Left cardiac atrium (tissue), 4 donors: ENCODE results near the gene DPP10. TPM values are rescaled to one million over a fixed set of nuclear protein-coding genes. Genes with fewer than 3 reads are reported as not detected.

Experiments used
- ATAC-seq, 2 donors: fragments of 200-7000 bp; cut with Tn5 transposase; one replicate each; pipeline ENCODE4 v1.9.1; 2020; ENCODE audit warnings: mild to moderate bottlenecking in 2 of 2, moderate library complexity in 2 of 2
- DNase-seq: peaks from one replicate; pipeline ENCODE4 v3.0.0-alpha.2; 2020
- intact Hi-C, 2 donors: fragments of 100-400 bp; cut with DNase I; formaldehyde crosslinking; loops; one replicate each; pipeline versions ENCODE4 v1.14.1 to v1.15.1; 2022 to 2023
- total RNA-seq, 2 donors: library from RNA; stranded (reverse); fragmentation: NEBNext Ultra II Directional; extraction: Animal tissue kit (Norgen Biotek cat#: 25700); gene quantifications; one replicate each; pipeline ENCODE4 v1.2.1, GENCODE V29; 2021
- donor health status: DM: no; HTN: yes; CAD: no.
- donor health status: DM: no; HTN: yes; CAD: no; lungs with severe emphysema.
- donor health status: DM: yes; HTN: yes; CAD: no.
- donor health status: Dilated cardiomyopathy.

The DPP10 gene
- total RNA-seq, 2 donors from 2014 or later: 0.38 to 0.50 TPM

DNA sequence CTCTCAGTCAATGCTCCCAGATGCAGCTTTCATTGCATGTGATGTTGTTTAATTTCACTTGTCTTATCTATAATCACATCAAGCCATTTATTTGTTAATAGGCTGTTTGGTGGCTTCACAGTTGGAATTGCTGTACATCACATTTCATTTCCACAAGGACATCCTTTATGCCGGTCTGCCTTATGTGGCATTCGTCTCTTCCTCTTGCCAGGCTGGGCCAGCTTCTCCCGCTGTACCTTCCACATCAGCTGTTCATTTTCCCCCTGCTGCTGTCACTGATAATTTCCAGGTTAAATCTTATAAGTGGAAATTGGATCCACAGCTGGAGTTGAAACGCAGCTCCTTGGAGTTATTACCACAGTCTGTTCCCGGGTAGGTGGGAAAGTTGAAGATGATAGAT lies 110.6 kb downstream of the DPP10 start:
- ATAC-seq (no peak), DNase-seq (no peak)
- intact Hi-C loops: loop anchor here in 1 of 2 donors (5.0 kb wide), 1 partner anchor 576 kb away; no protein-coding TSS in a partner anchor

DNA sequence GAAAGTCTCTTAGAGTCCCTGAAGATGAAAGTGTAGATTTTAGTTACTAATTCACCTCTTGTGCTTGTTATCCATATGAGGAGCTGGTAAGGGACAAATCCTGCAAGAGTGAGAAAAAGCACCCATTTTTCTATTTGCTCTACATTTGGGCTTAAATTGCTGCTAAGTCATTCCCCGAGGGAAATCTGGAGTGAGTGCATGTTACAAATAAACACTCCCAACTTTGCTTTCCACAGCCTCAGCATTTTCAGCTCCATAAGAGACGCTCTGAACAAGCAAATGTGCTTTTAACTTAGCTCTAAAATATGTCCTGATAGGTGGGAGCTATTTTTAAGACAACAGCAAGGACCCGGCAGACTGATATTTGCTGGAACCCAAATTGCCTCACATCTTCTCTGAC lies 126.7 kb downstream of the DPP10 start:
- intact Hi-C loops: no loop called here
- DNase-seq (no peak), ATAC-seq (no peak)

DNA sequence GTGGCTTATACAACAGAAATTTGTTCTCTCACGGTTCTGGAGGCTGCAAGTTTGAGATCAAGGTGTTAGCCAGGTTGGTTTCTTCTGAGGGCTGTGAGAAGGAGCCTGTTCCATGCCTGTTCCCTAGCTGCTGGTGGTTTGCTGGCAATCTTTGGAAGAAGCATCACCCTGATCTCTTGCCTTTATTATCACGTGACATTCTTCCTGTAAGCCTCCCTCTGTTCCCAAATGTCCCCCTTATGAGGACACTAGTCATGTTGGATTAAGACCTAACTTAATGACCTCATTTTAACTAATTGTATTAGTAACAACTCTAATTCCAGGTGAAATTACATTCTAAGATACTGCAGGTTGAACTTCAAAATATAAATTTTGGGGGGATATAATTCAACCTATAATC lies 135.2 kb downstream of the DPP10 start:
- no peak for ATAC-seq
- intact Hi-C loops: no loop called here
- DNase-seq: no peak

DNA sequence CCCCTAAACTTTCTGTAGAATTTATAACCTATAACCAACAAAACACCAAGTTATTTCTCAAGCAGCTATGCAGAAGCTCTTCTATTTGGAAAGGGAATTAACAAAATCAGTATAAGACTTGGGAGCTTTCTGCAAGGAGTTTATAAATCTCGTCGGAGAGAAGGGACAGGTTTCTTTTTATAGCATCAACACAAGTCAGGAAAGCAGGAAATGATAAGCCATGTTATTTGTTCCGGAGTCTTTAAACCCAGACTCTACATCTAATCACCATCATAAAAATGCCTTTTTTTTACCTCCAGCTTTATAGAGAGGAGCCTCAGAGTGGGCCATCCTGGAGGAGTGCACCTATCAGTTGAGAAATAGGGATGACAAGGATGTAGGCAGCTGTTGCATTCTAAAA lies 137.1 kb downstream of the DPP10 start:
- DNase-seq: no peak
- no peak for ATAC-seq

DNA sequence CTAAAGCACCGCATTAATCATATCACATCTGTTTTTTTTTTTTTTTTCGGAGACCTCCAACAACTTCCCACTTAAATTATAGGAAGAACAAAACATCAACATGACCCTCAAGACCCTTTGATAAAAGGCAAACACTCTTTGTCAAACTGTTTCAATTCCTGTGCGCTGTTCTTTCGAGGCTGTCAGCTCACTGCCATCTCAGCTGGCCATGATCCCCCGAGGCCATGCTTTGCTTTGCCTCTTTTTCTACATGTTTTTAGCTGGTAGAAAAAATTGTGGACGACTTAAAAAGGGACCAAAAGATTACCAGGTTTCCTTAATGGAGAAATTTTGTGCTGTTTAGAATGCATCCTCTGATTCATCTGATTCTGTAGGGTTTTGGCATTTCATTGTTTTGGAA lies 138.2 kb downstream of the DPP10 start:
- DNase-seq (no peak), ATAC-seq (no peak)
- intact Hi-C loops: no loop called here

More for the DNA sequence above, 137.1 kb downstream of the DPP10 start:
- intact Hi-C loops: no loop called here

DNA sequence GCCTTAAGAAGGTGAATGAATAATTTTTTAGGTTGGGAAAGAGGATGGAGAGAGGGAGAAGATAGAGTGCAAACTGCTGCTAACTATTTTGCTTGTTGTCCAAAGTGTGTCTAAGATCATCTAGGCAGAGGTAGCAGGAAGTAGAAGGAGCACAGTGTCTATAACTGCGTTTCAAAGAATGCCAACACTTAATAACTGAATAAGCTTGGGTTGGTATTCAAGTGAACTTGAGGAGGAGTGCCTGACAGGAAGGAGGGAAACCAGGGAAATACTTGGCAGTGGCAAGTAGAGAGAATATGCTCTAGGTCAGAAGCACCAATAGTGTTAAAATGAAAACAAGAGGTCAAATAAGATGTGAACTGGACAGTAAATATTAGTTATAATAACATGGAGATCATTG lies 155.9 kb downstream of the DPP10 start:
- DNase-seq (no peak), ATAC-seq (no peak)
- intact Hi-C loops: no loop called here

DNA sequence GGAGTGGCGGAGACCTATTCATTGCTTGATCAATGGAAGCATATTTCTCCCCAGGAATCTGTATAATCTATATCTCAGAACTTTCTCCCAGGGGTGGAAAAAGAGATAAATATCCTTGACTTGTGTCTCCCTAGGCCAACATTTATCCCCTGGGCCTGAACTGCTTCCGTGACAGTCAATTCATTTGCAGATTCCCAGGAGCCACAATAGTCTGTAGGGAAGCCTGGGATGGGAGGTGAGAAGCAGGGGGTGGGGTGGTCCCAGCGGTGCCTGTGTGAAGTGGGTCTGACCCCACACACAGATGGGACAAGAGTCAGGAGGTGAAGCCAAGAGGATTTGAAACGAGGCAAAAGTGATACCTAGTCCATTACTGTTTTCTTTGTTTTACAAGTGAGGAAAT lies 166.8 kb downstream of the DPP10 start:
- intact Hi-C loops: no loop called here
- ATAC-seq: no peak
- DNase-seq: no peak

DNA sequence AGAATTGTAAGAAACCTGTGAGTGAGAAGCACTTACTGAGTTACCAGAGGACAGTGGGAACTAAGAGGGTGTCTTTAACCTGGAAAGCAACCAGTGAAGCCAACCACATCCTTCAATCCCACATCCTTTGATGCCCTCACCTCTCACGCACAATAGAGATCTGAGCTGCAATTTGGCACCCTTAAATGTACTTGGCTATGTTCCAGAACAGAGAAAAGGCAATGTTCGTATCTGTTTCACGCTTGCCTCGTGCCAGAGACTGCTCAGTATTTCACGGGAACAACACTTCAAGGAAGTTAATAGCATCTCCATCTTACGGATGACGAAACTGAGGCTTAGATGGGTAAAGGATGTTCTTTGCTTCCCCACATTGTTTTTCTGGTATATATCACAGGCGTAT lies 167.4 kb downstream of the DPP10 start:
- intact Hi-C loops: no loop called here
- DNase-seq: no peak

DNA sequence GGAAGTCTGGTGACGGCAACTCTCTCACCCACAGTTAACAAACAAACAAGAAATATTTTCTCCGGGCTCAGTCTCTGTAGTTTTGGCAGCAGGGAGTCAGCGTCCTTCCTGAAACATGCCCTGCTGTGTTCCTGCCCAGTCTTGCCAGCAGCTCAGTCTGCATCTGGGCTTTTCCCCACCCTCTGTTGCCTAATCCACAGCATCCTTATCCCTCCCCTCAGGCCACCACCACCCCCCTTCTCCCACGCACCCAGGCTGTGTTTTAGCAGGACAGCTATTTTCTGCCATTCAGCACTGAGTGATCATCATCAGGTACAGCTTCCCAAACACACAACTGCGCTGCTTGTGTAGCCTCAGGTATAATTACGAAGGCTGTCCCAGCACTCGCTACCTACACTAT lies 168.2 kb downstream of the DPP10 start:
- ATAC-seq (no peak), DNase-seq (no peak)
- intact Hi-C loops: no loop called here

More for the DNA sequence above, 167.4 kb downstream of the DPP10 start:
- no peak for ATAC-seq

DNA sequence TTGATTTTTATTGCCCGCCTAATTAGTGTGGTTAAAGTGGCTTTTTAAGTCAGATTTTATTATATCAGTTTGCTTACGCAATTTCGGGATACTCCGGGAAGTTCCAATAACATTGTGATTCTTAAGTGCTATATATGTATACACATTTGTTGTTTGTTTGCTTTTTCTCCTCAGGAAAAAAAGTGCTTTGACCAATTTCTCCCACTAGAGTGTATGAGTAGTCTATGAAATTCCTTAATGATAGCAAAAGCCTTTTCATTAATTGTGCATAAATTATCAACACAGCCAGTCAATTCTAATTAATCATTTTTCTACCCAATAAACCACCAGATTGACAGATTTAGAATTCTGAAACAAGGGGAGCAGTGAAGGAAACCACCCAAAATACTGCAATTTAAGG lies 172.2 kb downstream of the DPP10 start:
- intact Hi-C loops: no loop called here
- DNase-seq: no peak
- no peak for ATAC-seq

DNA sequence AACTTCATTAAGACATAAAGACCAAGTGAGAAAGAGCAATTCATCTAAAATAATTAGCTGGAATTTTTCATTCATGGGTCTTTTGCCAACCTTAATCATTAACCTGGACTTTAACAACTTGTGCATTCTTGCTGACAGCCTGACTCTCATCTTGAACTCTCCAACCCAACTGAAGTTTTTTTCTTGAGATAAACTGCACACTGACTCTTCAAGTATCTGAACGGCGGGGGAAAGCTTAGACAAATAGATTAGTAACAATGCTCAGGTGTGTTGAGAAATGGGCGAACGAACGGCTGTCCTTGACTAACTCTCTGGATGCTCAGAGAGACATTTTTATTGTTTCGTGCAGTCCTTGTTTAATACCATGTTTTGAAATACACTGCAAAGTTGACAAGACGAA lies 186.0 kb downstream of the DPP10 start:
- no peak for DNase-seq
- intact Hi-C loops: no loop called here
- no peak for ATAC-seq

DNA sequence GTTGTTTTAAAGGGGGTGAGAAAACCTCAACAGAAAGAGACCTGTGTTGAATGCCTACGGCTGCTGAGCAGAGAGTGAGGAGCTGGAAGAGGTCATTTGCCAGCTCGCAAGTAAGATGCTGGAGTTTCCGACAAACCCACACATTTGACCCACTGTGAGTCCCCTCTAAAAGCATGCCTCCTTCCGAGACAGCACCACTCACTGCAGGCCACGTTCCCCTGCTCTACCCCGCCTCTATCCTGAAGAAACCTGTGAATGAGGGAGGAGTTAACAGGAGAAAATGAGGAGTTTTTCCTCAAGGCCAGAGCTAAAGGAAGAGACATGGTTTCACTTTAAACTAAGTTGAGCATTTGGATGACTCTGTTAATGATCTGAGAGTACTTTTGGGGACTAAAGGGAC lies 188.7 kb downstream of the DPP10 start:
- intact Hi-C loops: no loop called here
- ATAC-seq: no peak
- DNase-seq: no peak

DNA sequence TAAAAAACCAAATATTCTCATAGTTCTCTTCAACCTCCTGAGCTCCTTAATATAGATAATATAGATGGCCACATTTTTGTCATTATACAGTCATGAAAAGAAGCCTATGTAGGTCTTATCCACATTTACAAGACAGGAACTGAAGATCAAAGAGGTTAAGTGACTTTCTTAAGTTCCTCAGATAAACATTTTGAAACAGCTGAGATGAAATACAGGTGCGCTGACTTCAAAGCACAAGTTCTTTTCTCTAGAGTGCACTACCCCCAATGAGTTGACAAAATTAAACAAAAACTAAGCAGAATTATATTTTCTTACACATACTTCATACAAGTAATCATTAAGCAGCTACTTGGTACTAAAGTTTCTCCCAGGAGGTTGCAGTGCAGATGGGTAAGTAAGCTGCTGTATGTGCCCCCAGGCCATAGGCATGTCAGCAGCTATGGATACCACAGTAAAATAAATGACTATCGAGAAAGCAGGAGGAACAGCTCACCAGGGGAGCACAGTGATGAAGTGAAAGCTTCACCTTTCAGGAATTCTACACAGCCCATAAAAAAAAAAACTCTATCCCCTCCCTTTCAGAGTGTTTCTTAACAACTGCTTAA lies 199.8 kb downstream of the DPP10 start:
- DNase-seq (no peak), ATAC-seq (no peak)
- intact Hi-C loops: no loop called here

DNA sequence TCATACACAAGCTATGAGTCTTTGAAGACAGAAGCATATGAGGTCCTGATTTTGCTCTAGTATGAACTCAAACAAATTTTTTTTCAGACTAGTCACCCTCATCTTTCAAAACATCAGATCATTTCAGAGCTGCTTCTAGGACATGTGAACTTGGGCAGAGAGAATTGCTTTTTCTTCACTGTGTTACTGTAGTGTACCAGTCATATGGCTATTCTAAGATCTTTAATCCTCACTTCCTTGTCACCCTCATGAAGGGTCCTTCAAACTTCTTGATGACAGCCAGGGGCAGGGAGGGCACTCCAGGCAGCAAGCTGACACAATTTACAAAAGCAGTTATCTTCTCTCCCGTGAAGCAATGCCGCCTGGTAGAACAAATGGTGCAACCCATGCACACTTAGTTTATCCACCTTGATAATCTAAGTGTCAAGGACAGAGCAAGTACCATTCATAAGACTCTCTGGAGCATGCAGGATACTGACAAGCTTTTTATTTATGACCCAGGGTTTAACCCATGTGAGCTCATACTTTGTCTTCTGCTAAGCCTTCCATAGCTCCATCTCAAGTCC lies 200.6 kb downstream of the DPP10 start:
- DNase-seq: no peak
- no peak for ATAC-seq
- intact Hi-C loops: no loop called here

DNA sequence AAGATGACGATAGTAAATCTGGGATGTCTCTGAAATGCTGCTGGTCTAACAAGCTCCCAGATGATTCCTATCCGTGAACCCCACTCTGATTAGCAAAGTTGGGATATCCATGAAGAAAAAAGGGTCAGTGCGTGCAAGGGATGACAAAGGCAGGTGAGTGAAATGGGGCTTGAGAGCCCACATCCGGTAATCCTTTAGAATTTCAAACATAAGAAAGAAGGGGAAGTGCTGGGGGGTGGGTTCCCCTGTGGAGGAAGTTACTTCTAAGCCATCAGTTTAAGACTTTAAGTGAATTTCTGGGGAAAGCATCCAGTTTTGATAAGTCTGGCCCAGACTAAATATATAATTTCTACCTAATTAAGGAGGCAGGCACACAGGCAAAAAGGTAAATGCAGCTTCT lies 209.5 kb downstream of the DPP10 start:
- ATAC-seq (no peak), DNase-seq (no peak)
- intact Hi-C loops: no loop called here

DNA sequence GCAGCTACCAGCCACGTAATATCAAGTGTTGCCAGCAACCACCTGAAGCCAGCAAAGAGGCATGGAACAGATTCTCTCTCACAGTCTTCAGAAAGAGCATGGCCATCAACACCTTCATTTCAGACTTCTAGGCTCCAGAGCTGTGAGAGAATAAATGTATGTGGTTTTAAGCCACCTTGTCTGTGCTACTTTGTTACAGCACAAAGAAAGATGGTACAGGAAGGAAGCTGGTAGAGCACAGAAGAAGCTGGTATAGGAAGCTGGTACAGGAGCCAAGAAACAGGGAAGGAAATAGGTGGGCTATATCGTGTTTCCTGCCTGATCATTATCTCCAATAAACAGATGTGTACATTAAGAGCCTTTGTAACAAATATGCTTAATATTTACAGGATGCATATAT lies 217.4 kb downstream of the DPP10 start:
- ATAC-seq (no peak), DNase-seq (no peak)
- intact Hi-C loops: no loop called here

DNA sequence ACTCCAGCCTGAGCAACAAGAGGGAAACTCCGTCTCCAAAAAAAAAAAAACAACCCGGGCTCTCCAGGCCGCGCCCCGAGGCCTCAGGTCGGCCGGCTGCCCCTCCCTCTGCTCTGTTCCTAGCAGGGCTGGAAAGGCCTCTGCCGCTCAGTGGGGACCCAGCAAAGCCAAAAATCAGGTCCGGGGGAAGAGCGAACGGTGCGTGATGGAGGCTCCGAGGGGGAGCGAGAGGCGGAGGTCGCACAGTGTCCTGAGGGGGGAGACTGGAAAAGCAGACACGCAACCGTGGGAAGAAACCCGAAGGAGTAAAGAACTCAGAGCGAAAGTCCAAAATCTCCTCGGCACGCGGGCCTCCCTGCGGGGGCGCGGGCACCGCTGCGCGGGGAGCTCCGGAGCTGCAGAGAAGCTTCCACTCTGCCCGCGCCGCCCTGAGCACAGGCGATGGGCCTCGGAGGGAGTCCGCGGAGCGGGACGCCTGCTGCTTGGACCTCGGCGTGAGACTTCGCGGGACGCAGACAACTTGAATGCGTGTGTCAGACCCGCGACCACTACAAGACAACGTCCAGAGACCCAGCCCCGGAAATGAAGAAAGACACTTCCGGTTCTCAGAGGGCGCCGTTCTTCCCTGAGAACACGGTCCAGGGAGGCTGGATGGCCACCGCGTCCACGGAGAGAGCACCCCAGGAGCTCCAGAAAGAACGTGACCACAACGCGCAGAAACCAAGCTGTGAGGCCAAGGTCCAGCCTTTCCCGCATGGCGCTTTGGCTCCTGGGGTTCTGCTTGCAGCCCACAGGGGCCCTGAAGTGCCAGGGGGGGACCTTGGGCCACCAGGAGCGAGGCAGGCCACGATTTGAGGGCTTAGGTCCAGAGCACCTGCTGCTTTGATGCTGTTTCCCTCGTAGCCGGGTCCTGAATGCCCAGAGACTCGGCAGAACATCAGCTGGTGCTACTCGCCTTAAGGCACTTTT lies 219.8 kb downstream of the DPP10 start:
- peak; percentile 38 for DNase-seq
- ATAC-seq: peak; percentile 68 to 86
- intact Hi-C loops: no loop called here

DNA sequence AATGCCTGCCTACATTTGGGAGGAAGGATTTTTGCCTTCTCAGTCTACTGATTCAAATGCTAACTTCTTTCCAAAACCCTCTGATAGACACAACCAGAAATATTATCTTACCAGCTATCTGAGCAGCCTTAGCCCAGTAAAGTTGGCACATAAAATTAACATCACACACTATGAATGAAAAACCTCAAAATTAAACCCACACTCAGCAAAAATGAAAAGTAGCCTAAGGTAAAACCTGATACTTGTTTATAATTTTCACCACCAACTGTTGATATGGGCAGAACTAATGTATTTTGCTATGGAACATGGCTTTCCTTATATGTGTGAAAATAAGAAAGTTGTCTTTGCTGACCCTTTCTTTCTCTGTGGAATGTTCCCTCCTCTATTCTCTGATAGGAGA lies 226.0 kb downstream of the DPP10 start:
- intact Hi-C loops: no loop called here
- no peak for DNase-seq
- no peak for ATAC-seq

DNA sequence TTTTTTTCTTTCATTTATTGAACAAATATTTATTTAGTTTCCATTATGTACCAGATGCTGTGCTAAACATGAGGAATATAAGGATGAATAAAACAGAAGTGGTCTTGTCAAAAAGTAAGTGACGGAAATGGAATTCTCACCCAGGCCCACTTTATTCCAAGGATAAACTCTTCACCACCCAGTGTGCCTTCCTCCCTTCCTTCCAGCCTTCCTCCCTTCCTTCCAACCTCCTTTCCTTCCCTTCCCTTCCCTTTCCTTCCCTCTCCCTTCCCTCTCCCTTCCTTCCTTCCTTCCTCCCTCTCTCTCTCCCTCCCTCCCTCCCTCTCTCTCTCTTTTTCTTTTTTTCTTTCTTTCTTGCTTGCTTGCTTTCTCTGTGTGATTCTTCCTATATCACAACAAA lies 240.8 kb downstream of the DPP10 start:
- no peak for DNase-seq
- intact Hi-C loops: no loop called here
- no peak for ATAC-seq

DNA sequence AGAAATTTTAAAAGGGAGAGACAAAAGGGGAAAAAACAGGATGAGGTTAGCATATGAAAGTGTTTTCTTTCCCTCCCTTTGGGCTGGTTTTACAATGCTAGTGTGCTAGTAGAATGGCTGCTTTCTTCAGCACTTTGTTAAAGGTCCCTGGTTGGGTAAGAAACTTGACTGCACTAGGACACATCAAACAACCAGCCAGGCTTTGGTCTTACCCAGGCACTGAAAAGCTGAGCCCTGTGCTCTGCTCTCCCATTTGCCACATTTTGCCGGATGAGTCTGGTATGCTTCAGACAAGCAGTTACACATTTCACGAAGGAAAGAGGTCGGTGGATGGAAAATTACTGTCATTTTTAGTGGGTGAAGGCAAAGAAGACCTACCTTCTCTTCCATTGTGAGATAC lies 242.0 kb downstream of the DPP10 start:
- intact Hi-C loops: no loop called here
- no peak for ATAC-seq
- no peak for DNase-seq

DNA sequence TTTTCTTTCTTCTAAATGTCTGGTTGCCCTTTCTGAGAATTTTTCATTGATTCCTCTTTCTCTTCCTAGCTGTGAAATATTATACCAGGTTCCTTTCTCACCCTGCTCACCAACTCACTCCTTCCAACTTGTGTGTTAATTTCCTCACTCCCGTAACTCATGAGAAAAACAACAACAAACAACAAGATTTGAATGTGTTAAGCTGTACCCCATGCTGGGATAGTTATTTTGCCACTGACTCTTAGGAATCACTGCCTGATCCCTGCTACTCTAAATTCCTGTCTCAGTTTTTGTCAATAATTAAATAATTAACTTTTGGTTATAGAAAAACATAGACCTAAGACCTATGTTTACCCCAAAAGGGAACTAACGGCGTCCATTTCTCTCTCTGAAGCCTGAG lies 242.7 kb downstream of the DPP10 start:
- intact Hi-C loops: no loop called here
- DNase-seq (no peak), ATAC-seq (no peak)
